COLO829 (cell line): ENCODE results near the gene EMP1.

Experiments used
- DNase-seq: peaks from one replicate; pipeline ENCODE4 v3.0.0; 2012; ENCODE audit warnings: low spot score

Gene EMP1

GRCh38 chr12:13173012-13173932 is 23.3 kb upstream of the EMP1 start:
- peak; percentile 90 for DNase-seq

DNA sequence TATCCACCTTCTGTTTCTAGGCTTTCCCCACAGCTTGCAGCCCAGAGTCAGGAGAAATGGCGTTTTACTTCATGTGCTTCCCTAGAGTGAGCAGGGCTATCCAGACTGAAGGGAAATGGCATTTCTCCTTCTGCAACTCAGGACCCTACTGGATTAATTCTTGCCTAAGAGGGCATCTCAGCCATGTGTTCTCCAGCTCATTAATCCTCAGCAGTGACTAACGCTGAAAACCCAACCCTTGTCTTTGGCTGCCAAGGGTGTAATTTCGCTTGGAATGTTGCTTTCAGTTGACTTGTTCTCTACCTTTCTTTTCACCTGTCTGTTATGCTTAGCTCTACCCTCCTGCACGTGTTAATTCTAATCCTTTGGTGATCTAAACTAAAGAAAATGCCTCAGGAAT is 21.0 kb upstream of the EMP1 start:
- no peak for DNase-seq

GRCh38 chr12:13176256-13176655 is 20.3 kb upstream of the EMP1 start:
- DNase-seq, result no peak

GRCh38 chr12:13177373-13177772 is 19.2 kb upstream of the EMP1 start:
- DNase-seq, result no peak

GRCh38 chr12:13177906-13178305 is 18.6 kb upstream of the EMP1 start:
- no peak for DNase-seq

DNA sequence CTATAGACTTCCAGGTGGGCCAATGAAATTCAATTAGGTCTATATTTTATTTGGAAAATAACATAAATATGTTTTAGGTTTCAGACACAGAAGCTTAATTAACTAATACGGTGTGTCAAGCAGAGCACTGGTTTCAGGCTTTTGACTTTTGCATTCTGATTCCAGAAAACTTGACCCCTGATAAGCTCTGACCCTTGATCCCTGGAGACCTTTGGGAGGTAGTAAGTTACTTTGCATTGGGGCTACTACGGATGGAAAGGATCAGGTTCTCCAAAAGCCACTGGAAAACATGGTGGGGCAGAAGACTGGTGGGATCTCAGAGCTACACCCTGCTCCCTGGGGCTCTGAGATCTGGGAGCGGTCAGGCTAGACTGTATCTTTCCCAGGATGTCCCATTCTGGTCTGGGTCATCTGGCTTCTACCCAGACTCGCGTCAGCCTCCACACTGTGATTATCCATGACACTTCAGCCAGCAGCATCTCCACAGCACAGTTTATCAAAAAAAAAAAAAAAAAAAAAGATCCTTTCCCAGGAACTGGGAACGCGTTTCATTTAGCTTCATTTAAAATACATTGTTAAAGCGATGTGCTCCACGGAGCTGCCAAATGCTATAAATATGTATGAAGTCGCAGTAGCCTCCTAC is 17.8 kb upstream of the EMP1 start:
- no peak for DNase-seq

GRCh38 chr12:13179211-13180074 is 17.1 kb upstream of the EMP1 start:
- no peak for DNase-seq

DNA sequence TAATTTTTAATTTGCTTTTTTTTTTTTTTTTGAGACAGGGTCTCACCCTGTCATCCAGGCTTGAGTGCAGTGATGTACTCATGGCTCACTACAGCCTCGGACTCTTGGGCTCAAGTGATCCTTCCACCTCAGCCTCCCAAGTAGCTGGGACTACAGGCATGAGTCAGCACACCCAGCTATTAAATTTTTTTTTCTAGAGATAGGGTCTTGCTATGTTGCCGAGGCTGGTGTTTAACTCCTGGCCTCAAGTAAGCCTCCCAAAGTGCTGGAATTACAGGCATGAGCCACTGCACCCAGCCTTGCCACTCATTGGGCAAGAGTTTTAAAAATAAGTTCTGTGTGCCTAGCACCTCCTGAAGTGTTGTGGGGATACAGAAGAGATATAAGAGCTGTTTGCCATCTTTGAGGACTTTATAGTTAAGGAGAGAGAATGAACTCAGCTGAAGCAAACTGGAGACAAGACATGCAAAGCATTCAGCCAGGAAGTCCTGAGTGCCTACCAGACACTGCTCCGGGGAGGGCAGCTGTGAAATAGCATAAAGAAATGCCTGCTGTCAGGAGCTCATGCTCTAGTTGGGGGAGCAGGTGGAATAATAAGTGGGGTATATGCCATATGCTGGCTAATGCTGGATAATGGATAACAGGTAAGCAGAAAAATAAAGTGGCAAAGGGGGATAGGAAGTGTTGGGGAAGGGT is 15.0 kb upstream of the EMP1 start:
- no peak for DNase-seq

- no peak for DNase-seq
Observed at GRCh38 chr12:13182881-13183280, 13.6 kb upstream of the EMP1 start.

DNA sequence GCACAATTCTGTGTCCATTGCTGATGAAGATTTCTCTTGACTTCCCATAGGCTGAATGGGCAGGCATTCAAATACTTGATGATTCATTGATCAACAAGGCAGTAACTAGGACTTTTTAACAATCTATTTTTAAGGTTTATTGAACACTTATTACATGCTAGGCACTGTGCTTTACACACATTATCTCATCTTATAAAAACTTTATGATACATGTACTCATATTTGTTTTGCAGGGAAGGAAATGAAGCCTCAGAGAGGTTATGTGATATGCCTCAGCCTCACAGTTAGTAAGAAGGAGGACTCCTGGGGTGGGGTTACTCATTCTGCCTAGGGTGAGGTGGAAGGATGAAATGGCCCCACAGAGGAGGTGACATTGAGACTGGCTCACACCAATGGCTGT is 12.9 kb upstream of the EMP1 start:
- DNase-seq, result no peak

- no peak for DNase-seq
Observed at GRCh38 chr12:13186302-13186701, 10.2 kb upstream of the EMP1 start.

GRCh38 chr12:13187399-13187798 is 9.1 kb upstream of the EMP1 start:
- DNase-seq, result no peak

DNA sequence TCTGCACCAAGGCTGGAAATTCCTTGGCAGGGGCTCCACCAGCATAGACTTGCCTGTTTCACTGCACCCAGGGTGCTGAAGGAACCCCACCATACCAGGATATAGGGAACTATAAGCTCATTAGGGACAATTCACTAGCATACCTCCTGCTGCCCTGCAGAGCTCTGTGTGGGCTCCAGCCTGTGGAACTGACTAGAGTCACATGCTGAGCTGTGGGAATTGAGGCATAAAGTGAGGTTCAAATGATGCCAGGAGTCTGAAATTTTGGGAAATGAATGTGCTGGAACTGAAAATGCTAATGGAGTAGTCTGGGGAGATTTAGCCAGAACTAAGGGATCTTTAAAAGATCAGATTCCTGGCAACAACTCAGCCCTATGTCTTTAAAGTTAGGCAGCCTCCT is 7.3 kb upstream of the EMP1 start:
- DNase-seq, result no peak

- DNase-seq, result no peak
Observed at GRCh38 chr12:13190275-13190674, 6.3 kb upstream of the EMP1 start.

- no peak for DNase-seq
Observed at GRCh38 chr12:13192719-13193118, 3.8 kb upstream of the EMP1 start.

GRCh38 chr12:13193505-13194231 is 2.9 kb upstream of the EMP1 start:
- DNase-seq, result no peak

DNA sequence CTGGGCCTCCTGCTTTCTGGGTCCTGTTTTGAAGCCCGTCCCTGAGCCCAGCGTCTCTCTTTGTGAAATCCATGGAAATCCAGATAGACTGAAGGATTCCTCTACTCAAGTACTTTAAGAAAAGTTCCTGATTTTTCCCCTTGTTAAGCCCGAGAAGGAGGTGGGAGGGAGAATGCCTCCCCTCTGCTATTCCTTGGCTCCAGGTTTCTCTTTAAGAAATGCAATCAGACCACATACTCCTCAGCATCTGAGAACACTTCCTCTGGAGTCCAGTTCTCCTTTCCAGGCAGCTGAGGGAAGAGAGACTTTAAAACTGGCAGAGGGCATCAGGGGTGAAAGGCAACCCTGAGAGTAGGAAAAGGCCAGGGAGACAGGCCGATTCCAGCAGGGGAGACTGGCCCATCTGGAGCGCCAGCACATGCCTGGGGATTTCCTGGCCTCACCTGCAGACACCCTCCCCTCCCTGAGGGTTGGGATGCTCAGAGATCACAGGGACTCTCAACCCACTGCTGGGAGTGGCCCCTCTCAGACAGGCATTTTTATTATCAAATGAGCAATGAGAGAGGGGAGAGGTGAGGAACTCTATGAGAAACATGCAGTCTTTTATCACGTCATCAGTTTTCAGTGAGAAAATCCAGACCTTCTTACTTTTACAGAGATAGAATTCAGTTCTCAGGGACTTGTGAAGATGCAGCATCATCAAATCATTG is 2.0 kb upstream of the EMP1 start:
- no peak for DNase-seq

- DNase-seq, result no peak
Observed at GRCh38 chr12:13195250-13195649, 1.3 kb upstream of the EMP1 start.

- no peak for DNase-seq
Observed at GRCh38 chr12:13195785-13196129, 769 bp upstream of the EMP1 start.

DNA sequence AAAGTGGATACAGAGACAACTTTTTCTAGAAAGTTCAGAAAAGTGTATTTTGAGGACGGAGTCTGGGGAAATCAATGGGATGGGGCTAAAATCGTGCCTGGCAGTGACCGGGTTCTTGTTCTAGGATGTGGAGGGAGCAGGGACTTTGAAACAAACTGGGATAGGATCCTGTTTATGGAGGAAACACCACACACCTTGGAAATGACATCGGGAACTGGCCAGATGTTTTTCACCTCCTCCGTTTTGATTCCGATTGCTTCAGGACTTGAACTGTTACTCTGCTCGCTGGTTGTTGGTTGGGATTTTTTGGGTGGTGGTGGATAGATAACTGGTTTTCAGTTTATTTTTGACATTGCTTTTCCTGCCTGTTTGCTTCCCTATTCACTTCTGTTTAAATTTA is 506 bp downstream of the EMP1 start:
- no peak for DNase-seq
